HG02571 (cell line): ENCODE measurements around the gene ME1.
"Not testable (repeated sequence)": the region's sequence is repeated elsewhere in the genome, so short reads cannot be mapped to it uniquely, and the experiment has no call there.

Experiments
- ATAC-seq: cut with Tn5 transposase; IDR thresholded peaks from one replicate; pipeline ENCODE4 v1.9.1; 2021; ENCODE audit warnings: mild to moderate bottlenecking, moderate library complexity; ENCODE audit not compliant: unreplicated experiment

The ME1 gene

DNA sequence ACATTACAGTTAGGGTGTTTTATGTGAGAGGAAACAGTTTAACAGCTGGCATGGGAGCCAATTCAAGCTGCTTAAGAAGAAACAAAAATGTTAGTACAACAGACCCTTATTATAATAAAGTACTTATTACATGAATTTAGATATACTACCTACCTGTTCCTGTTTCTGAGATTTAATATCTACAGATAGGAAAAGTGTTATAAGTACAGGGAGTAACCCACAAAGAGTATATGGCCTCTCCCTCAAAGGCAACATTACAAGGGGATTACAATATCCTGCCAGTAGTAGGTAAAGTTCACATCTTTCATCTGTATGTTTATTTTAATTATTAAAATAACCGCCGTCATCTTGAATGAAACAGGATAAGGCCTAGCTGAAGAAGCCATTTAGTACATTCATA is 1.8 kb upstream of the ME1 start:
- ATAC-seq, result no peak

DNA sequence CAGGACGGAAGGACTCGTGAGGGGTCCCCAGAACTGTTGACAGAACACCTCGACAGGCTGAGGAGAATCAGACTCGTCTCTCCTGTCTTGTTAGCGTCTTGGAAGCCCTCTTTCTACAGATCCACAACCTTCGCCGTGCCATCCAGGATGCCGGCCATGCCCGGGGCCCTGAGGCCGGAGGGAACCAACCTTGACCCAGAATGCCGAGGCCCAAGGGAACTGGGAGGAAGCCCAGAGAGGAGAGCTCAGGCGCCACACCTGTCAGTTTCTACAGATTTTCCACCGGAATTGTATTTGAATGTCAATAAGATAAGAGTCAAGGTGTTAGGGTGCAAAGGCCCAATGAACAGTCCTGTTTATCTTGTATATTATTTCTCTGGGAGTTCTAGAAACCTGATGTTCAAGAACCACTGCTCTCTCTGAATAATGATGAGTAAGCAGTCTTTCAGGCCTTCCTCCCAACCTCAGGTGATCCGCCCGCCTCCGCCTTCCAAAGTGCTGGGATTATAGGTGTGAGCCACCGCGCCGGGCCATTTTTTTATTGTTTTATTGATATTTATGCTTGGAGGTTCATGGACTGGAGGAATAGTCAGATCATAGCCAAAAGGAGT is 799 bp upstream of the ME1 start:
- no peak for ATAC-seq

DNA sequence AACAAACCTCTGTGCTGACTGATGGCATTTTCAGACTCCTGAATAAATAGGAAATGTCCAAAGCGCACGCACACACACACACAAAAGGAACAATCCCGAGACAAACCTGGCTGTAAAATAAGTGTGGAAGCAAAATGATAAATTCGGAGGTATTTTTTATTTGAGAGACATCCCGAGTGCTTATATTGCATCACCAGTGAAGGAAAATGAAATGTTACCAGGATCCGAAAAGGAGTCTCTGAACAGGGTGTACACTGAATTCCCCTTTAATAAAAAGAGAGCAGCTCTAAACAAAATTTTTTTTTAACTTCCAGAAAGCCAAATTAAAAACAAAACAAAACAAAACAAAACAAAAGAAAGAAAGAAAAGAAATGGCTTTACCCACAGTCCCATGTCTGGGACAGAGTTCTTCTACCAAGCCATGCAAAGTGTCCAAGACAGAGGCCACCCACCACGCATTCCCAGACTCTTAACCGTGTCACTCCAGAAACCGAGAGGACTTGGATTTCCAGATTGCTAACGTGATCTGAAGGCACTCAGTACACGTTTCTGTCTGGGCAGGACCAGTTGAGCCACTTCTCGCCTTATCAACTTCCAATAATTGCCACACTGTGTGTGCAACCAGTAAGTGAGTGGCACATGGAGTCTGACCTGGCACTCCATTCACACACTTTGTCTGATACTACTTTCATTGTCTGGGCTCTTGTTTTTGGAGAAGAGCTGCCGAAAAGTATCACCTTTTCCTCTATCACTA is 817 bp downstream of the ME1 start:
- ATAC-seq, result peak; percentile 5

DNA sequence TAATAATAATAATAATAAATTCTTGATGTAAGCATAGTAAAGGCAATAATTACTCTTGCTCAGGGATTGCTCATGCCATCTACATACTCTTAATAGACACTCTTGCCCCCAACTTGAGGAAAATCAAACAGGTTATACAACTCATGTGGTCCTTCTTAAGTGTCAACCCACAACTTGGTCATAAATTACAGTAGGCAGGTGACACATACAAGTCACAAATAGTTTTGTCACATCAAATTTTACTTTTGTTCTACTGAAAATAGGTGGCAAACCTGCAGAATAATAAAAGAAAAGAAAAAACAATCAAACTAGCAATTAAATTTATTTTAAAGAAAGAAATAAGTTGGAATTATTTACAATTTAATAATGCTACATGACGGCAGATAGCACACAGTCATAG is 1.6 kb downstream of the ME1 start:
- ATAC-seq, result no peak

DNA sequence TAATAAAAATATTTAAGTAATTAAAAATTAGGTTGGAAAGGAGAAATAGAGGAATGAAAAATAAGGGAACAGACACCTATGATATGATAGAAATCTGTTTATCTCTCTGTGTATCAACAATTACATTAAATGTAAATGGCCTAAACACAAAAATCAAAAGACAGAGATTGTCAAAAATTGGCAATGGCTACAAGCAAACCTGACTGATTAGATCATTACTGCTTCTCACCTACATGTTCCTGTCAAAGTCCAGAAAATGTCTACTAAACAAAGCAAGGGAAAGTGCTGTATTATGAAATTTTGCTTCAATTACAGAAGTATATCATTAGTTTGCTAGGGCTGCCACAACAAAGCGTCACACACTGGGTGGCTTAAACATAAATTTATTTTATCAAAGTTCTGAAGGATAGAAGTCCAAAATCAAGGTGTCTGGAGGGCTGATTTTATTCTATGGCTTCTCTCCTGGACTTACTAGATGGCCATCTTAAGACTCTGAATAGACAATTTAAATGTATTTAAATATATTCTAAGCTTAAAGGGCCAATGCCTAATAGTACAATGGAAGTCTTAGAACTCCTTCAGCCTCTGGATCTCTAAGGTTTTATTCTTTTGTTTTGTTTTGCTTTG is 6.3 kb downstream of the ME1 start:
- no peak for ATAC-seq

DNA sequence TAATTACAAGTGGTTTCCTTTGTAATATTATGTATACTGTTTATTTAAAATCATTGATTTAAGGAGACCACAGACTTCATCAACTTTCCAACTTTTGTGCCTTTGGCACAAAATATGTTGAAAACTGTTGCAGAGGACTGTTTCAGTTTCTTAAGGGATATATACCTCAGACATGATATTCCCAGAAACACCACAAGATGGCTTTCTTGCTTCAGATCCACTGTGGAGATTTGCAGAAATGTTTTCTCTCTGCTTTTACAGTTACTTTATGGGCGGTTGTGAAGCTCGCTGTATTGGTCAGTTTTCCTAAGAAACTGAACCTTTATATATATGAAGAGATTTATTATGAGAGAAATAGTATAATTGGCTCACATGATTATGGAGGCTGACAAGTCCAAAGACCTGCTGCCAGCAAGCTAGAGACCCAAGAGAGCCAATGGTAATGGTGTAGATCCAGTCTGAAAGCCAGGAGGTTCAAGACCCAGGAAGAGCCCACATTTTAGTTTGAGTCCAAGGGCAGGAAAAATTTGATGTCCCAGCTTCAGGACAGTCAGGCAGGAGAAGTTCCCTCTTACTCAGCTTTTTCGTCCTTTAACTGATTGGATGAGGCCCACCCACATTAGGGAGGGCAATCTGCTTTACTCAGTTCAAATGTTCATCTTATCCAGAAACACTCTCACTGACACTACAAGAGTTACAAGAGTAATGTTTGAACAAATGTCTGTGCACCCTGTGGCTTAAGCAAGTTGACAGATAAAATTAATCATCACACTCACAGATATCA is 12.8 kb downstream of the ME1 start:
- no peak for ATAC-seq

DNA sequence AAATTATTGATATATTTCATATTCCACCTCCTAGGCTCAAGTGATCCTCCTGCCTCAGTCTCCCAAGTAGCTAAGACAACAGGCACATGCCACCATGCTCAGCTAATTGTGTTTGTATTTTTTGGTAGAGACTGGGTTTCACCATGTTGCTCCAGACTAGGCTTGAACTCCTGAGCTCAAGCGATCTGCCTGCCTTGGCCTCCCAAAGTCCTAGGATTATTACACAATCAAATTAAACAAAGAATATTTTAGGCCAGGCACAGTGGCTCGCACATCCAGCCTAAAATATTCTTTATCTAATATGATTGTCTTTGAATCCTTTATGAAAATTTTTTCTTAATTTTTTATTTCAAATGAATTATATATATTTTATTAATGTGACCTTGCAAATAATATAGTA is 17.8 kb downstream of the ME1 start:
- no peak for ATAC-seq

DNA sequence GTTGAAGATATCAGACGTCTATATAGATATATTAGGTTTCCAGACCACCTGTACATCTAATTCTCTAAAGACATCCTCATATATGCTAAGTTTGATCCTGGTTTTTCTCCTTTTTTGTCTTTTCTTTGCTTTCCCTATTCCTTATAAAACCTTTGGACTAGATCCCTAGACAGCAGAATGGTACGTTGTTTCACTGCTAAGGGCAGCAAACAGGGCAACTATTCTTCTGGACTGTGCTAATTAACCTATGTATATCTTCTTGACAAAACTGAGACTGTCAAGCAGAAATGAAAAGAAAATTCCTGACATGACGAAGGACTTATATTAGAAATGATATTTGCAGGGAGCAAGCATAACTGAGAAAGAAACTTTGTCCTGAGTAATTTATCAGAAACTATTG is 19.1 kb downstream of the ME1 start:
- no peak for ATAC-seq

DNA sequence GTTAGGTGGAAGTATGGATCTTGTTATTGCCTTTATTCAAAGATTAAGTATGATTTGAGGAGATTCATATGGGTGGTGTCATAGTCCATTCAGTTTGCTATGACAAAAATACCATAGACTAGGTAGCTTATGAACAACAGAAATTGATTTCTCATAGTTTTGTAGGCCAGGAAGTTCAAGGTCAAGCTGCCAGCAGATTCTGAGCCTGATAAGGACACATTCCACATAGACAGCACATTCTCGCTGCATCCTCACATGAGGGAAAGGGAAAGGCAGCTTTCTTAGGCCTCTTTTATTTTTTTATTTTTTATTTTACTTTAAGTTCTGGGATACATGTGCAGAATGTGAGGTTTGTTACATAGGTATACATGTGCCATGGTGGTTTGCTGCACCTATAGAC is 27.7 kb downstream of the ME1 start:
- no peak for ATAC-seq

DNA sequence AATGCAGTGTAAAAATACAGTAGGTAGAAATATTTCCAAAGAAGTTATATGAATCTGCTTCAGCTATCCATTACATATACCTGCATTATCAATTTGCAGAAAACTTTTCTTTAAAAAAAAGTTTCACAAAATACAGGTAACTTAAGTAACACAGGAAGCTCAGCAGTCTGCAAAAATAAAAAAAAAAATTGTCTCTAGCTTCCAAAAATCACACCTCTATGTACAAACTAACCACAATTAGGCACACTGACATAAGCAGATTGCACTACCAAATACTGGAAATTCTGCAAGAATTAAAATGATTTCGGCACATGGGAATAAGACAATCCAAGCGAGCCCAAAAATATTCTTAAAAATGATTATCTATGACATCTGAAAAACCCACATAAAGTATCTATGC is 41.2 kb downstream of the ME1 start:
- no peak for ATAC-seq

DNA sequence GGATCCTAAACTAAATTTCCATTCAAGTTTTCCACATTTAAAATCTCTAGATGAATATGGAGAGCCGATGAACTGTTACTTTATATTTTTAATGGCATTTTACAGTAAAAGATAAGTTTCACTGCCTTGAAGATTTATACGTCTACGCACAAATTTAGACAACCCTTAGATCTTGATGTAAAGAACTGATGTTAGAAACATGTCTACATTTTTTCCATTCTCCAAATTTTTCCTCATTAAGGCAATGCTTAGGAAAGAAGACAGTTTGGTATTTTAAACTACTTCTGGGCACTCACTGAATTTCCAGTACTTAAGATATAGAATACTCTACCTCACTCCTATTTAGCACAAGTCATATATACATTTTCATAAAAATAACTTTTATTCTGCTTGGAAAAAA is 45.4 kb downstream of the ME1 start:
- no peak for ATAC-seq

DNA sequence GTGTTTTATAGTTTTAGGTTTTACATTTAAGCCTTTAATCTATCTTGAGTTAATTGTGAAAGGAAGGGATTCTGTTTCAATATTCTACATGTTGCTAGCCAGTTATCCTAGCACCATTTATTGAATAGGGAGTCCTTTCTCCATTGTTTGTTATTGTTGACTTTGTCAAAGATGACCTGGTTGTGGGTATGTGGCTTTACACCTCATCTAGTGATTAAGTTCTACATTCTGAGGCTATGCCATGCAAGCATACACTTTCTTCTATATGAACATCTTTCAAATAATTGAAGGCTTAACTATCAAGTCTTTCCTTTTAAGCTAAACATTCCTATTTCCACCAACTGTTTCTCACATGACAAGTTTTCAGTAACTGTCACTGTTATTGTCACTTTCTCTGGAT is 46.1 kb downstream of the ME1 start:
- ATAC-seq, result no peak

DNA sequence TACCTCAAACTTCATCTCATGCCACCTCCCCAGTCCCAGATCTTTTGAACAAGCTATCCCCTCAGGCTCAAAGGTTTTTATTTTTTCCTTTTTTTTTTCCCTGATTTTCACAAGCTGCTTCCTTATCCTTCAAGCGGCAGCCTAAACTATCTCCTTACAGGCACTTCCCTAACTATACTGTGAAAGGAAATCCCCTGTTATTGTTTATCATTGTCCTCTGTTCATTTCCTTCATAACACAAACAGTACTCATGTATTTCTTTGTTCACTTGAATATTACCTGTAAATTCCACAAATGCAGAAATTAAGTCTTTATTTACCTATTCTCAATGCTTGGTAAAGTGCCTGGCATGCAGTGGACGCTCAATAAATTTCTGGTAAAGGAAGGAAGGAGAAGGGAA is 48.9 kb downstream of the ME1 start:
- ATAC-seq, result no peak

DNA sequence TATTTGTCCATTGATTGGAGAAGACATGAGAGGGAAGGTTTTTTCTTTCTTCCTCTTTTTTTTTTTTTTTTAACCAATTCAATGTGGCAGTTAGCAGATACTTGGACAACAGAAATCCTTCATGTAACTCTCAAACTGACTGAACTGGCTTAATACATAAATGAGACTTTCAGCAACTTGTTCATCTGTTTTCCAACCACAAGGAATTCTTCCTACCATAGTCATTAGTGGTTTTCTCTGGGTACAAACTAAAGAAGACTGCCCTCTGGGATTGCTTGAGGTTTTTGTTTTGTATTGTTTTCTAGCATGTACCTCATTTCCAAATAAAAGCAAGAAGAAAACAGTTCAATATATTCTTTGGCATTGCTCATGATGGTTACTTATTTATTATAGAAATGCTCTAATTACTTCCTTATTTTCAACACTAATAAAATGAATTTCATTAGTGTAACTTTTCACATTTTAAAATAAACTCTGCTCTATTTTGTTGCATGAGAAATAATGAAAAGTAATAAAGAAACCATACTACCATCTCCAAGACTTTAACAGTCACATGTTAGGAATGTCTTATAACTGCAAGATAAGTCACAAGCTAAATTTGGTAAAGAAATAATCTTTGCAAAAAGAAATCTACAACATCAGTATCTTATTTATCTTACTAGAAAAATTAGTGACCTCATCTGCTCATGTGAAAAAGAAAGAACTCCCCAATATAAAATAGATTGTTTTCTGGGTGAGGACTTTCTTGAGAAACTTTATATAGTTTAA is 52.0 kb downstream of the ME1 start:
- ATAC-seq, result no peak

DNA sequence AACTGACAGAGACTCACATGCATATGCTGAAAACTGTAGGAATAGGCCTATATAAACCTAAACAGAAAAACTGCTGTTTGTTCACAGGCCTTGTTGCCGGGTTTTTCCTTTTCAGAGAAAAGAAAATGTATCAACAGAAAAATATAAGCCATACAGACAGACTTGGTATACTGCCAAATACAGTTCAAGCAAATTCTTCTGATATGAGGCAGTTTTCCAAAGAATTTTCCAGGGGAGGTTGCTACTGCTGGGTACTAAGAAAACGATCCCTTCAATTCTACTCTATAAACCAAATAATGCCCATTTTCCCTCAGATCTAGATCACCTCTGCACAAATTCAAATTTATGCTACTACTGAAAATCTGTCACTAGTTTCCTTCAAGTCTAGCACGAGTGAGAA is 59.4 kb downstream of the ME1 start:
- no peak for ATAC-seq

DNA sequence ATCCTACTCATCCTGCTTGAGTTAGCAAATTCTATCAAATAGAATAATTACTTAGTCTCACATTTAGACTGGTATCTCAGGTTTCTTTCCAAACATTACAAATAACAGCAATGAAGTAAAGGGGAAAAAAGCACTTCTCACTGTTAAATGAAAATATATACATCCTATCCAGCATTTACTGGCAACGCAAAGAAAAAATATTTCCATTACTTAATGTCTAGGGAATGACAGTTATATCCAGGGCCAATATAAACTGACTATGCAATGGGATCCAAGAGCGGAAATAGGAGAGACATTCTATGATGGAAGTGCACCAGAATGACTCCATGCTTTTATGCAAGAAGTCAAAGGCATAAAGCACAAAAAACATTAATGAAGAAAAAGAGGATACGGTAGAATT is 60.3 kb downstream of the ME1 start:
- no peak for ATAC-seq

DNA sequence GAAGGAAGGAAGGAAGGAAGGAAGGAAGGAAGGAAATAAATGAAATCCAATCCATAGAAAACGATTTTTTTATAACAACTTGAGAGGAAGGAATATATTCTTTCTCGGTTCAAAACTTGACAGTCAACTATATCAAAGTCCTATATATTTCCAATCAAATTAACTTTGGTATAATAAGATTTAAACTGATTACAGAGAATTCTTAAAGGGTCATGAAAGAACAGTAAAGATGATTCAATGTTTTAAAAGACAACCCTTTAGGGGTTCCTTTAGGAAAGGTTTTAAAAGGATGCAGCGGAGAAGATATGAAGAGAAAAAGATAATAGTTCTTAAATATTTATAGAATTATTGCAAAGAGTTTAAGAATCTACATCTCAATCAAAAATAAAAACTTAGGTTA is 61.2 kb downstream of the ME1 start:
- ATAC-seq, result no peak

DNA sequence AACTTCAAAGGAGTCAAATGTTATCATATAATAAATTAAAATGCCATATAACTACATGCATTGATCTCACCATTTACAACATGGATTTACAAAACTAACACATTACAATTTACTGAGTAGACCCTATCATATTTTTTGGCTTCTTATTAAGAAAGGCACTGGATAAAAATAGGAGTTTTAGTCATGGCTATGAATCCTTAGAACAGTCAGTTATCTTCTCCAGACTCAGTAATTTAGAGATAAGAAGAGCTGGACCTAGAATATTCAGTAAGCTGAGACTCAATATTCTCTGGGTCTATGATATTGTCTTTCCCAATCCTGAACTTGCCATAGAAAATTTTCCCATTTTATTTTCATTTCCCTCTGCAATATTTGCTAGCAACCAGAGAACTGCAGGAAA is 62.3 kb downstream of the ME1 start:
- ATAC-seq, result no peak

DNA sequence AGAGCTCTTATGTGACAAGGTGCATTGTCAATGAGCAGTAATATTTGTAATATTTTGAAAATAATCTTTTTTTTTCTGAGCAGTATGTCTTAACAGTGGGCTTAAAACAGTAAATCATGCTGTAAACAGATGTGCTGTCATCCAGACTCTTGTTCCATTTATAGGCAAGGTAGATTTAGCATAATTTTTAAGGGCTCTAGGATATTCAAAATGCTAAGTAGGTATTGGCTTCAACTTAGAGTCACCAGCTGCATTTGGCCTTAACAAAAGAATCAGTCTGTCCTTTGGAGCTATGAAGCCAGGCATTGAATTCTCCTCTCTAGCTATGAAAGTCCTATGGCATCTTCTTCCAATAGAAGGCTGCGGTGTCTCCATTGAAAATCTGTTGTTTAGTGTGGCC is 63.7 kb downstream of the ME1 start:
- no peak for ATAC-seq

DNA sequence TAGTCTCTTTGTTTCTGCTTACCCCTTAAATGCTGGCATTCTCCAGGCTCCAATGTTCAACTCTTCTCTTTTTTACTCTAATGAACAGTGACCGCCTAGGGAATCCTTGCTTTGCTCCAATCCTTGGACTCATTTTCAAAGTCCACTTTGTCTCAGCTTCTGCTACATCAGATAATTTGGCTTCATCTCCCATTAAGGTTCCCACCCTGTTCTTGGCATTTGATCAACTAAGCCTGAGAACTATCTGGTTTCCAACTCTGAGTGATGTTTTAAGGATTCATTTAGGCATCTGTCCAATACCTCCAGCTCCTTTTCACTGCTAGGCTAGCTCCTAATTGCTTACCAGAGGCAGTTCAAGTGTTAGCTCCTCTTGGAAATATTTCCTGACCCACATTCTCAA is 64.9 kb downstream of the ME1 start:
- ATAC-seq, result no peak

DNA sequence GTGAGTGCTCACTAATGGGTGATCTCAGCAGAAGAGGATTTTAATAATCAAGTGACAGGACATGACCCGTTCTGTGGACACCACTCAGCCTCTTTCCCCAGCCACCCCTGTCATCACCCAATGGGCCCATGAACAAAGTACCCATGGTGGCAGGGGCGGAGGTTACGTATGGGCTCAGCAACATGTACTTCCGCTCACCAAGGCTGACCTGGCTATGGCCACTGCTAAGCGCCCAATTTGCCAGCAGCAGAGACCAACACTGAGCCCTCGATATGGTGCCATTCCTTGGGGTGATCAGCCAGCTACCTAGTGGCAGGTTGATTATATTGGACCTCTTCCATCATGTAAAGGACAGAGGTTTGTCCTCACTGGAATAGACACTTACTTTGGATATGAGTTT is 68.5 kb downstream of the ME1 start:
- not testable (repeated sequence) for ATAC-seq
